GM23338 (cell line): ENCODE results near the gene DUSP21. TPM values are rescaled to one million over a fixed set of nuclear protein-coding genes. Genes with fewer than 3 reads are reported as not detected.

ENCODE experiments used
- ATAC-seq: fragments of 200-7000 bp; cut with Tn5 transposase; 3 replicates; pipeline ENCODE4 v1.9.1; 2020
- DNase-seq: peaks from one replicate; pipeline ENCODE4 v3.0.0-alpha.2; 2015; ENCODE audit warnings: low spot score
- H2AFZ ChIP-seq: fragments of 200-600 bp; sonication (generic); 2 replicates; pipeline ENCODE4 v1.8.0; 2016; ENCODE audit warnings: antibody characterized with exemption, mild to moderate bottlenecking, moderate library complexity
- H3F3A ChIP-seq: fragments of 200-600 bp; sonication (generic); replicated peaks from 2 replicates; pipeline ENCODE4 v1.8.0; 2017; ENCODE audit warnings: antibody characterized with exemption, mixed run types, low read depth
- H3K27ac ChIP-seq: fragments of 200-600 bp; sonication (generic); 2 replicates; pipeline ENCODE4 v1.6.1; 2016; ENCODE audit warnings: low read depth
- H3K27me3 ChIP-seq: fragments of 200-600 bp; sonication (generic); 2 replicates; pipeline ENCODE4 v1.8.0; 2016; ENCODE audit warnings: mild to moderate bottlenecking, mixed run types, moderate library complexity; ENCODE audit not compliant: insufficient read depth
- H3K36me3 ChIP-seq: fragments of 200-600 bp; sonication (generic); 2 replicates; pipeline ENCODE4 v1.8.0; 2016; ENCODE audit warnings: mild to moderate bottlenecking; ENCODE audit not compliant: insufficient read depth
- H3K4me1 ChIP-seq: fragments of 200-600 bp; sonication (generic); 2 replicates; pipeline ENCODE4 v1.8.0; 2016; ENCODE audit warnings: mild to moderate bottlenecking, moderate library complexity; ENCODE audit not compliant: insufficient read depth
- H3K4me2 ChIP-seq: fragments of 200-600 bp; sonication (generic); 2 replicates; pipeline ENCODE4 v1.7.1; 2017; ENCODE audit warnings: mixed run types
- H3K4me3 ChIP-seq: fragments of 200-600 bp; sonication (generic); 2 replicates; pipeline ENCODE4 v1.6.1; 2016; ENCODE audit warnings: mixed run types
- H3K79me2 ChIP-seq: fragments of 200-600 bp; sonication (generic); replicated peaks from 2 replicates; pipeline ENCODE4 v1.8.0; 2017; ENCODE audit warnings: mild to moderate bottlenecking; ENCODE audit not compliant: insufficient read depth
- H3K9me2 ChIP-seq: fragments of 200-600 bp; sonication (generic); 2 replicates; pipeline ENCODE4 v1.8.0; 2017; ENCODE audit not compliant: insufficient read depth
- H4K20me1 ChIP-seq: fragments of 200-600 bp; sonication (generic); replicated peaks from 2 replicates; pipeline ENCODE4 v1.8.0; 2017; ENCODE audit warnings: mild to moderate bottlenecking; ENCODE audit not compliant: insufficient read depth
- H3K27ac Mint-ChIP-seq: 2 replicates; pipeline ENCODE4 v1.8.0; 2020; ENCODE audit warnings: inconsistent platforms, mild to moderate bottlenecking, moderate library complexity, mixed read lengths
- H3K27me3 Mint-ChIP-seq: 3 replicates; pipeline ENCODE4 v1.8.0; 2022; ENCODE audit warnings: low read depth, mild to moderate bottlenecking, moderate library complexity, mixed read lengths, inconsistent platforms; ENCODE audit not compliant: insufficient read depth, poor library complexity
- H3K36me3 Mint-ChIP-seq: 3 replicates; pipeline ENCODE4 v1.8.0; 2021; ENCODE audit warnings: low read depth, mild to moderate bottlenecking, inconsistent platforms, moderate library complexity, mixed read lengths
- H3K4me1 Mint-ChIP-seq: 3 replicates; pipeline ENCODE4 v1.8.0; 2020; ENCODE audit warnings: mild to moderate bottlenecking, inconsistent platforms, mixed read lengths
- H3K4me3 Mint-ChIP-seq: 3 replicates; pipeline ENCODE4 v1.8.0; 2021; ENCODE audit warnings: moderate library complexity, mild to moderate bottlenecking, inconsistent platforms, mixed read lengths
- H3K9me3 Mint-ChIP-seq: 3 replicates; pipeline ENCODE4 v1.8.0; 2020; ENCODE audit warnings: moderate library complexity, mild to moderate bottlenecking, inconsistent platforms, mixed read lengths
- CREB1 ChIP-seq: fragments of 250-450 bp; sonication (Bioruptor Pico); IDR thresholded peaks from 2 replicates; pipeline ENCODE4 v1.5.0; 2020; ENCODE audit warnings: low read depth, mild to moderate bottlenecking, moderate library complexity
- CTCF ChIP-seq, 2 experiments: fragments of 200-600 bp in 1 of 2; sonication (generic) in 1 of 2; conservative IDR thresholded peaks; 2 replicates each; pipeline versions ENCODE4 v1.5.1 to v1.6.1; 2016 to 2017; ENCODE audit warnings: antibody characterized with exemption in 2 of 2, low read depth in 2 of 2, mild to moderate bottlenecking in 2 of 2, moderate library complexity in 1 of 2
- ETS1 ChIP-seq: IDR thresholded peaks from 2 replicates; pipeline ENCODE4 v1.6.1; 2016; ENCODE audit warnings: antibody characterized with exemption
- EZH2 ChIP-seq: fragments of 200-600 bp; sonication (generic); IDR thresholded peaks from one replicate; pipeline ENCODE4 v1.8.0; 2017; ENCODE audit warnings: antibody characterized with exemption, mild to moderate bottlenecking, low read depth; ENCODE audit not compliant: unreplicated experiment
- EZH2phosphoT487 ChIP-seq: fragments of 200-600 bp; sonication (generic); IDR thresholded peaks from one replicate; pipeline ENCODE4 v1.8.1; 2018; ENCODE audit warnings: antibody characterized with exemption; ENCODE audit not compliant: unreplicated experiment
- POLR2AphosphoS5 ChIP-seq: IDR thresholded peaks from 2 replicates; pipeline ENCODE4 v1.6.1; 2016; ENCODE audit warnings: antibody characterized with exemption, low read depth
- STAT1 ChIP-seq: IDR thresholded peaks from one replicate; pipeline ENCODE4 v1.6.1; 2016; ENCODE audit warnings: antibody characterized with exemption; ENCODE audit not compliant: unreplicated experiment
- ZNF114 ChIP-seq: fragments of 250-450 bp; sonication (Bioruptor Pico); IDR thresholded peaks from 2 replicates; pipeline ENCODE4 v1.5.0; 2020; ENCODE audit warnings: mild to moderate bottlenecking, moderate library complexity
- ZNF462 ChIP-seq: fragments of 250-450 bp; sonication (Bioruptor Pico); IDR thresholded peaks from 2 replicates; pipeline ENCODE4 v1.5.0; 2020; ENCODE audit warnings: mild to moderate bottlenecking, moderate library complexity
- polyA plus RNA-seq: library from polyadenylated mRNA; unstranded; fragments of >200 nt; fragmentation: Nextera tagmentation; extraction: Ambion mirVana; gene quantifications from 2 replicates; pipeline ENCODE4 v1.2.1, GENCODE V29; 2016
- total RNA-seq: library from RNA; depleted of rRNA; stranded (reverse); fragments of >200 nt; shearing (Covaris generic); gene quantifications from 2 replicates; pipeline ENCODE4 v1.2.3, GENCODE V29; 2014

The DUSP21 gene
- total and polyA plus RNA-seq, 2 experiments from 2014 or later = not detected

- DNase-seq = no peak
- H2AFZ ChIP-seq = no peak overlapping the region
- Mint-ChIP-seq H3K27me3 (peaks cover 1% of the 10 kb centered on the region), H3K4me1 (peaks cover 6% of the 10 kb centered on the region; the same call in 1 of the 3 replicates), H3K36me3 (peaks cover 8% of the 10 kb centered on the region; the same call in 1 of the 3 replicates), H3K27ac (no peak overlapping the region), H3K9me3 (no peaks in the 10 kb centered on the region), H3K4me3 (no peak overlapping the region)
- no peaks in the 10 kb centered on the region for H3K36me3 ChIP-seq
- H3K79me2 ChIP-seq = peaks cover 84% of the 10 kb centered on the region
- no peaks in the 10 kb centered on the region for H3F3A ChIP-seq
- peaks cover 9% of the 10 kb centered on the region; the same call in 1 of the 2 replicates for H4K20me1 ChIP-seq
- H3K4me1 ChIP-seq = peaks cover 9% of the 10 kb centered on the region; the same call in 1 of the 2 replicates
- no peaks in the 10 kb centered on the region for H3K9me2 ChIP-seq
- no peak for ATAC-seq
- H3K4me3 ChIP-seq = no peak overlapping the region
- H3K4me2 ChIP-seq = no peak overlapping the region
- TF ChIP-seq STAT1 (no peak), ETS1 (no peak)
- H3K27me3 ChIP-seq = no peaks in the 10 kb centered on the region
- H3K27ac ChIP-seq = no peak overlapping the region
Observed at GRCh38 chrX:44876767-44877166, 32.9 kb downstream of the DUSP21 start.

- Mint-ChIP-seq H3K36me3 (peaks cover 8% of the 10 kb centered on the region; the same call in 1 of the 3 replicates), H3K27ac (no peak overlapping the region), H3K27me3 (peaks cover 1% of the 10 kb centered on the region), H3K4me1 (peaks cover 6% of the 10 kb centered on the region; the same call in 1 of the 3 replicates), H3K9me3 (no peaks in the 10 kb centered on the region), H3K4me3 (no peak overlapping the region)
- Histone ChIP-seq H3K4me3 (no peak overlapping the region), H3K27ac (no peak overlapping the region), H3K79me2 (peaks cover 100% of the 10 kb centered on the region), H3K36me3 (no peaks in the 10 kb centered on the region), H3K4me1 (peaks cover 9% of the 10 kb centered on the region; the same call in 1 of the 2 replicates), H2AFZ (no peak overlapping the region), H3K9me2 (no peaks in the 10 kb centered on the region), H3F3A (no peaks in the 10 kb centered on the region), H4K20me1 (peaks cover 12% of the 10 kb centered on the region; the same call in 1 of the 2 replicates), H3K27me3 (no peaks in the 10 kb centered on the region), H3K4me2 (no peak overlapping the region)
- TF ChIP-seq CTCF (conservative IDR thresholded peaks at IDR 0.05; ENCODE audit: low read depth in 2 of 2) (no peak), ZNF462 (CRISPR knock-in tag) (no peak), CREB1 (CRISPR knock-in tag) (no peak), ZNF114 (CRISPR knock-in tag) (no peak), ETS1 (no peak), EZH2phosphoT487 (no peak), POLR2AphosphoS5 (no peak), EZH2 (no peak), STAT1 (no peak)
- no peak for ATAC-seq
- no peak for DNase-seq
Observed at GRCh38 chrX:44878780-44879179, 35.0 kb downstream of the DUSP21 start.
